ENCODE measurements around the gene METTL6.
"Not testable (repeated sequence)": the region's sequence is repeated elsewhere in the genome, so short reads cannot be mapped to it uniquely, and the experiment has no call there.

Gene METTL6

GRCh38 chr3:15451216-15452113 lies 24.1 kb upstream of the METTL6 start:
- no peak for DNase-seq

- DNase-seq, result no peak
Measured at GRCh38 chr3:15450438-15451215, 23.3 kb upstream of the METTL6 start.

GRCh38 chr3:15449489-15450224 lies 22.3 kb upstream of the METTL6 start:
- no peak for DNase-seq

- no peak for DNase-seq
Measured at GRCh38 chr3:15443826-15444524, 16.6 kb upstream of the METTL6 start.

GRCh38 chr3:15440891-15441290 lies 13.5 kb upstream of the METTL6 start:
- no peak for DNase-seq

- DNase-seq, result no peak
Measured at GRCh38 chr3:15439476-15439875, 12.1 kb upstream of the METTL6 start.

- no peak for DNase-seq
Measured at GRCh38 chr3:15438983-15439382, 11.6 kb upstream of the METTL6 start.

GRCh38 chr3:15436246-15436645 lies 8.9 kb upstream of the METTL6 start:
- peak in 4 of 56 donors; percentile 2 to 34 (median 9) for DNase-seq

- no peak for DNase-seq
Measured at GRCh38 chr3:15434756-15435155, 7.4 kb upstream of the METTL6 start.

- DNase-seq, result no peak
Measured at GRCh38 chr3:15433531-15433930, 6.2 kb upstream of the METTL6 start.

GRCh38 chr3:15431256-15431837 lies 4.0 kb upstream of the METTL6 start:
- DNase-seq, result no peak

GRCh38 chr3:15430624-15431023 lies 3.3 kb upstream of the METTL6 start:
- no peak for DNase-seq

GRCh38 chr3:15429080-15429479 lies 1.7 kb upstream of the METTL6 start:
- no peak for DNase-seq

GRCh38 chr3:15428539-15428938 lies 1.2 kb upstream of the METTL6 start:
- no peak for DNase-seq

- DNase-seq, result no peak
Measured at GRCh38 chr3:15427981-15428380, 637 bp upstream of the METTL6 start.

GRCh38 chr3:15426579-15427118 lies 695 bp downstream of the METTL6 start:
- DNase-seq, result no peak

GRCh38 chr3:15420871-15421270 lies 6.5 kb downstream of the METTL6 start:
- no peak for DNase-seq

GRCh38 chr3:15410966-15411365 lies 16.4 kb downstream of the METTL6 start:
- DNase-seq, result not testable (repeated sequence)

GRCh38 chr3:15409774-15410173 lies 17.6 kb downstream of the METTL6 start:
- no peak for DNase-seq

GRCh38 chr3:15409239-15409638 lies 18.1 kb downstream of the METTL6 start:
- DNase-seq, result no peak
